Right lobe of liver (tissue), 6 donors: Measurements from ENCODE around the gene PFKP. TPM values are rescaled to one million over a fixed set of nuclear protein-coding genes. Genes with fewer than 3 reads are reported as not detected.
"Not testable (repeated sequence)": the region's sequence is repeated elsewhere in the genome, so short reads cannot be mapped to it uniquely, and the experiment has no call there.

Experiments
- ATAC-seq, 4 donors: fragments of 200-7000 bp; cut with Tn5 transposase; one replicate each; pipeline ENCODE4 v1.9.1; 2020; ENCODE audit warnings: mild to moderate bottlenecking in 4 of 4, moderate library complexity in 4 of 4
- DNase-seq, 3 donors: peaks; one replicate each; pipeline ENCODE4 v3.0.0-alpha.2; 2020
- H3K27ac ChIP-seq, 3 donors: fragments of 200-600 bp; one replicate each; pipeline ENCODE4 v1.8.0; 2022
- H3K27me3 ChIP-seq, 2 donors: fragments of 200-600 bp; one replicate each; pipeline ENCODE4 v1.8.0; 2022
- H3K36me3 ChIP-seq, 4 donors: fragments of 200-600 bp; sonication (generic) in 1 of 4; one replicate each; pipeline versions ENCODE4 v1.5.1 to v1.8.0; 2017 to 2022; ENCODE audit warnings: control low read depth in 1 of 4
- H3K4me1 ChIP-seq, 4 donors: fragments of 200-600 bp; sonication (generic) in 1 of 4; one replicate each; pipeline versions ENCODE4 v1.5.1 to v1.8.0; 2017 to 2022; ENCODE audit warnings: control low read depth in 1 of 4
- H3K4me3 ChIP-seq, 3 donors: fragments of 200-600 bp; one replicate each; pipeline ENCODE4 v1.8.0; 2022
- H3K9me3 ChIP-seq, 4 donors: fragments of 200-600 bp; sonication (generic) in 1 of 4; one replicate each; pipeline versions ENCODE4 v1.5.1 to v1.8.0; 2017 to 2022; ENCODE audit warnings: control low read depth in 1 of 4
- CTCF ChIP-seq, 4 donors: fragments of 200-600 bp in 3 of 4; fragments of 450-650 bp in 1 of 4; IDR thresholded peaks; one replicate each; pipeline versions ENCODE4 v1.5.1 to v1.8.0; 2016 to 2022; ENCODE audit warnings: antibody characterized with exemption in 4 of 4, mild to moderate bottlenecking in 2 of 4
- POLR2A ChIP-seq: fragments of 450-650 bp; IDR thresholded peaks from one replicate; pipeline ENCODE4 v1.6.1; 2017; ENCODE audit warnings: antibody characterized with exemption, mild to moderate bottlenecking
- WGBS: methylation state at CpG from one replicate; pipeline ENCODE4 v1.1.6; 2018; ENCODE audit warnings: low coverage, low lambda C conversion rate; ENCODE audit not compliant: insufficient coverage; ENCODE audit errors: missing lambda C conversion rate; 5-methylcytosine and 5-hydroxymethylcytosine counted together
- intact Hi-C, 2 donors: fragments of 100-400 bp; cut with DNase I; formaldehyde crosslinking; loops; one replicate each; pipeline versions ENCODE4 v1.11.2 to v1.14.1; 2022
- total RNA-seq, 6 experiments: library from RNA; depleted of rRNA in 2 of 6; stranded (reverse); fragments of >200 nt in 2 of 6; fragmentation: NEBNext Ultra II Directional in 3 of 6; extraction: Animal tissue kit (Norgen Biotek cat#: 25700) in 3 of 6; gene quantifications; one replicate each; pipeline versions ENCODE4 v1.1.0 to v1.2.4, GENCODE V29; 2016 to 2023
- donor health status: DM: no; HTN: yes; CAD: no.
- donor health status: DM: no; HTN: no; CAD: no.
- donor health status: DM: no; HTN: no; CAD: no.
- donor health status: DM: no; HTN: yes; CAD: no.
- donor health status: DM: no; HTN: yes; CAD: no.

Gene PFKP
- total RNA-seq, 6 experiments from 2014 or later: 0.66 to 24.1 (median 9.2) TPM

- Histone ChIP-seq H3K27me3 (no peaks in the 10 kb centered on the region), H3K36me3 (no peaks in the 10 kb centered on the region), H3K4me1 (no peaks in the 10 kb centered on the region), H3K4me3 (no peak overlapping the region), H3K9me3 (no peaks in the 10 kb centered on the region), H3K27ac (no peak overlapping the region)
- ATAC-seq: no peak
- DNase-seq: no peak
- TF ChIP-seq POLR2A (no peak), CTCF (IDR thresholded peaks at IDR 0.05) (no peak)
- WGBS: 53% methylated on average over 8 of the region's 8 CpGs
- intact Hi-C loops: no loop called here
These were observed 7.4 kb upstream of the PFKP start for GRCh38 chr10:3059974-3060373.

- Histone ChIP-seq H3K27ac (no peak overlapping the region), H3K27me3 (no peaks in the 10 kb centered on the region), H3K9me3 (no peaks in the 10 kb centered on the region), H3K4me3 (no peak overlapping the region), H3K4me1 (no peaks in the 10 kb centered on the region), H3K36me3 (no peaks in the 10 kb centered on the region)
- ATAC-seq (peak in 1 of 4 donors; percentile 10), DNase-seq (no peak)
- WGBS: 88% methylated on average over 1 of the region's 4 CpGs
- intact Hi-C loops: no loop called here
- TF ChIP-seq POLR2A (no peak), CTCF (IDR thresholded peaks at IDR 0.05) (no peak)
These were observed 6.9 kb upstream of the PFKP start for GRCh38 chr10:3060481-3060889.

- H3K4me1 ChIP-seq, H3K9me3 ChIP-seq, H3K4me3 ChIP-seq, H3K27ac ChIP-seq, H3K36me3 ChIP-seq, ATAC-seq, H3K27me3 ChIP-seq, DNase-seq, intact Hi-C loops: not testable (repeated sequence)
- WGBS: 41% methylated on average over 4 of the region's 6 CpGs
These were observed 5.9 kb upstream of the PFKP start for GRCh38 chr10:3061323-3061898.

GRCh38 chr10:3062502-3063186 is 4.7 kb upstream of the PFKP start:
- Histone ChIP-seq H3K9me3 (no peaks in the 10 kb centered on the region), H3K27ac (no peak overlapping the region), H3K27me3 (peaks cover 0 to 4% of the 10 kb centered on the region in 2 donors), H3K36me3 (no peaks in the 10 kb centered on the region), H3K4me1 (peaks cover 0 to under 1% (median 0%) of the 10 kb centered on the region in 4 donors), H3K4me3 (no peak overlapping the region)
- WGBS: 49% methylated on average over 5 of the region's 6 CpGs
- TF ChIP-seq CTCF (IDR thresholded peaks at IDR 0.05) (no peak), POLR2A (no peak)
- intact Hi-C loops: no loop called here
- ATAC-seq (no peak), DNase-seq (no peak)

- Histone ChIP-seq H3K27me3 (peaks cover 0 to 4% of the 10 kb centered on the region in 2 donors), H3K4me1 (peaks cover 0 to 11% (median 0%) of the 10 kb centered on the region in 4 donors), H3K27ac (no peak overlapping the region), H3K9me3 (no peaks in the 10 kb centered on the region), H3K36me3 (no peaks in the 10 kb centered on the region), H3K4me3 (no peak overlapping the region)
- intact Hi-C loops: no loop called here
- TF ChIP-seq CTCF (IDR thresholded peaks at IDR 0.05): no peak
- TF ChIP-seq POLR2A: no peak
- 71% methylated on average over 1 of the region's 2 CpGs for WGBS
- DNase-seq (no peak), ATAC-seq (no peak)
These were observed 2.9 kb upstream of the PFKP start for GRCh38 chr10:3064423-3064822.
